Natural killer cell (primary cell): ENCODE results near the gene LIFR. TPM values are rescaled to one million over a fixed set of nuclear protein-coding genes. Genes with fewer than 3 reads are reported as not detected.

Experiments used
- ATAC-seq, 3 donors: fragments of 150-1000 bp in 2 of 3; fragments of 200-7000 bp in 1 of 3; cut with Tn5 transposase; 1 replicate in 1 of 3; 2 replicates in 2 of 3; pipeline ENCODE4 v1.10.0; 2021; ENCODE audit warnings: mild to moderate bottlenecking in 2 of 3, moderate library complexity in 2 of 3
- DNase-seq, 2 donors: peaks; one replicate each; pipeline versions ENCODE4 v3.0.0 to v3.0.0-alpha.2; 2013 to 2021; ENCODE audit warnings: mixed read lengths in 1 of 2
- H3K27ac ChIP-seq: one replicate; pipeline ENCODE4 v1.5.1; 2013; ENCODE audit warnings: mild to moderate bottlenecking, low read length
- H3K27me3 ChIP-seq: one replicate; pipeline ENCODE4 v1.6.1; 2013; ENCODE audit warnings: low read length; ENCODE audit not compliant: control insufficient read depth, insufficient read depth
- H3K36me3 ChIP-seq: one replicate; pipeline ENCODE4 v1.6.1; 2013; ENCODE audit warnings: low read length; ENCODE audit not compliant: control insufficient read depth, insufficient read depth
- H3K4me1 ChIP-seq: one replicate; pipeline ENCODE4 v1.6.1; 2013; ENCODE audit warnings: low read length; ENCODE audit not compliant: control insufficient read depth, insufficient read depth
- H3K4me3 ChIP-seq: one replicate; pipeline ENCODE4 v1.5.1; 2013; ENCODE audit warnings: low read length
- H3K9me3 ChIP-seq: one replicate; pipeline ENCODE4 v1.6.1; 2013; ENCODE audit warnings: low read length; ENCODE audit not compliant: control insufficient read depth, insufficient read depth
- H3K27ac Mint-ChIP-seq, 2 donors: one replicate each; pipeline ENCODE4 v1.8.0; 2022; ENCODE audit warnings: mild to moderate bottlenecking in 2 of 2, mixed read lengths in 2 of 2, moderate library complexity in 1 of 2
- H3K27me3 Mint-ChIP-seq, 2 donors: one replicate each; pipeline ENCODE4 v1.8.0; 2022; ENCODE audit warnings: low read depth in 2 of 2, mixed read lengths in 2 of 2
- H3K36me3 Mint-ChIP-seq: one replicate; pipeline ENCODE4 v1.8.0; 2022; ENCODE audit warnings: mixed read lengths
- H3K4me1 Mint-ChIP-seq, 2 donors: one replicate each; pipeline ENCODE4 v1.8.0; 2022; ENCODE audit warnings: mixed read lengths in 2 of 2
- H3K4me3 Mint-ChIP-seq: one replicate; pipeline ENCODE4 v1.8.0; 2022; ENCODE audit warnings: mild to moderate bottlenecking, moderate library complexity, mixed read lengths
- H3K9me3 Mint-ChIP-seq, 2 donors: one replicate each; pipeline ENCODE4 v1.8.0; 2022; ENCODE audit warnings: mixed read lengths in 2 of 2
- CTCF ChIP-seq: fragments of 200-600 bp; IDR thresholded peaks from one replicate; pipeline ENCODE4 v1.8.0; 2022; ENCODE audit warnings: antibody characterized with exemption
- WGBS: methylation state at CpG from one replicate; pipeline ENCODE4 v1.1.7; 2013; ENCODE audit warnings: missing lambda C conversion rate; ENCODE audit not compliant: insufficient coverage; 5-methylcytosine and 5-hydroxymethylcytosine counted together
- intact Hi-C: fragments of 100-400 bp; cut with micrococcal nuclease; formaldehyde crosslinking; loops from one replicate; pipeline ENCODE4 v1.14.2; 2022
- total RNA-seq, 4 donors: library from RNA; stranded (reverse); fragments of 120-200 nt in 1 of 4; gene quantifications; one replicate each; pipeline versions ENCODE4 v1.2.3 to v1.2.4, GENCODE V29; 2013 to 2022

LIFR gene
- total RNA-seq, 3 donors from 2014 or later (not counting 1 experiment from before 2014, with no cell fraction given): not detected

GRCh38 chr5:38528162-38528703 is 28.2 kb downstream of the LIFR start:
- TF ChIP-seq CTCF: no peak
- Histone ChIP-seq H3K4me3 (no peak overlapping the region), H3K9me3 (no peaks in the 10 kb centered on the region), H3K27me3 (peaks cover 16% of the 10 kb centered on the region), H3K36me3 (no peaks in the 10 kb centered on the region), H3K27ac (no peak overlapping the region), H3K4me1 (no peaks in the 10 kb centered on the region)
- H3K4me3 Mint-ChIP-seq: no peak overlapping the region
- no peaks in the 10 kb centered on the region for H3K9me3 Mint-ChIP-seq
- H3K4me1 Mint-ChIP-seq: peaks cover 0 to 8% of the 10 kb centered on the region in 2 donors
- DNase-seq: no peak
- H3K36me3 Mint-ChIP-seq: no peaks in the 10 kb centered on the region
- no peak for ATAC-seq
- no peak overlapping the region for H3K27ac Mint-ChIP-seq
- peaks cover 23 to 56% of the 10 kb centered on the region in 2 donors for H3K27me3 Mint-ChIP-seq
- intact Hi-C loops: no loop called here
- WGBS: 22% methylated on average over 3 of the region's 3 CpGs

GRCh38 chr5:38527475-38527874 is 29.0 kb downstream of the LIFR start:
- no peaks in the 10 kb centered on the region for H3K4me1 ChIP-seq
- H3K27me3 Mint-ChIP-seq: peaks cover 23 to 54% of the 10 kb centered on the region in 2 donors
- H3K27me3 ChIP-seq: peaks cover 16% of the 10 kb centered on the region
- no peaks in the 10 kb centered on the region for H3K36me3 Mint-ChIP-seq
- TF ChIP-seq CTCF: no peak
- H3K27ac ChIP-seq: no peak overlapping the region
- intact Hi-C loops: no loop called here
- H3K9me3 ChIP-seq: no peaks in the 10 kb centered on the region
- H3K4me1 Mint-ChIP-seq: peaks cover 0 to 8% of the 10 kb centered on the region in 2 donors
- no peaks in the 10 kb centered on the region for H3K36me3 ChIP-seq
- DNase-seq (no peak), ATAC-seq (no peak)
- no peak overlapping the region for H3K27ac Mint-ChIP-seq
- 59% methylated on average over 2 of the region's 2 CpGs for WGBS
- H3K4me3 Mint-ChIP-seq: no peak overlapping the region
- H3K9me3 Mint-ChIP-seq: no peaks in the 10 kb centered on the region
- no peak overlapping the region for H3K4me3 ChIP-seq

GRCh38 chr5:38524022-38524421 is 32.4 kb downstream of the LIFR start:
- H3K4me1 ChIP-seq: no peaks in the 10 kb centered on the region
- no peak overlapping the region for H3K4me3 Mint-ChIP-seq
- H3K36me3 Mint-ChIP-seq: no peaks in the 10 kb centered on the region
- DNase-seq: no peak
- no peak overlapping the region for H3K27ac Mint-ChIP-seq
- intact Hi-C loops: no loop called here
- ATAC-seq: no peak
- no peaks in the 10 kb centered on the region for H3K36me3 ChIP-seq
- WGBS: 68% methylated on average over 3 of the region's 3 CpGs
- no peak overlapping the region for H3K27ac ChIP-seq
- H3K4me3 ChIP-seq: no peak overlapping the region
- H3K27me3 ChIP-seq: peaks cover 10% of the 10 kb centered on the region
- no peak for TF ChIP-seq CTCF
- H3K9me3 Mint-ChIP-seq: no peaks in the 10 kb centered on the region
- H3K9me3 ChIP-seq: no peaks in the 10 kb centered on the region
- peaks cover 23 to 63% of the 10 kb centered on the region in 2 donors for H3K27me3 Mint-ChIP-seq
- H3K4me1 Mint-ChIP-seq: peaks cover 0 to 8% of the 10 kb centered on the region in 2 donors

- 98% methylated on average over 3 of the region's 3 CpGs for WGBS
- no peak overlapping the region for H3K27ac ChIP-seq
- DNase-seq (no peak), ATAC-seq (no peak)
- Mint-ChIP-seq H3K4me3 (no peak overlapping the region), H3K27me3 (peaks cover 14 to 62% of the 10 kb centered on the region in 2 donors), H3K9me3 (no peaks in the 10 kb centered on the region), H3K4me1 (no peaks in the 10 kb centered on the region), H3K36me3 (no peaks in the 10 kb centered on the region), H3K27ac (no peak overlapping the region)
- no peaks in the 10 kb centered on the region for H3K27me3 ChIP-seq
- no peaks in the 10 kb centered on the region for H3K36me3 ChIP-seq
- H3K4me3 ChIP-seq: no peak overlapping the region
- no peaks in the 10 kb centered on the region for H3K9me3 ChIP-seq
- TF ChIP-seq CTCF: no peak
- intact Hi-C loops: no loop called here
- H3K4me1 ChIP-seq: no peaks in the 10 kb centered on the region
Observed at GRCh38 chr5:38519476-38519875, 37.0 kb downstream of the LIFR start.
